IPS-15b (cell line): ENCODE results near the gene RAD51B.

Experiments
- H3K27me3 ChIP-seq: one replicate; pipeline ENCODE4 v1.6.1; 2013; ENCODE audit warnings: low read length; ENCODE audit not compliant: control insufficient read depth, insufficient read depth
- H3K36me3 ChIP-seq: one replicate; pipeline ENCODE4 v1.6.1; 2013; ENCODE audit warnings: low read length; ENCODE audit not compliant: control insufficient read depth, insufficient read depth
- H3K4me1 ChIP-seq: one replicate; pipeline ENCODE4 v1.6.1; 2013; ENCODE audit warnings: mild to moderate bottlenecking, low read length; ENCODE audit not compliant: control insufficient read depth, insufficient read depth
- H3K4me3 ChIP-seq: one replicate; pipeline ENCODE4 v1.5.1; 2013; ENCODE audit warnings: low read depth, low read length
- H3K9ac ChIP-seq: one replicate; pipeline ENCODE4 v1.6.1; 2013; ENCODE audit warnings: low read depth, mild to moderate bottlenecking, low read length
- H3K9me3 ChIP-seq: one replicate; pipeline ENCODE4 v1.6.1; 2013; ENCODE audit warnings: mild to moderate bottlenecking, low read length; ENCODE audit not compliant: control insufficient read depth, insufficient read depth

RAD51B gene

GRCh38 chr14:68598089-68598488, 778.5 kb downstream of the RAD51B start:
- no peak overlapping the region for H3K4me3 ChIP-seq

GRCh38 chr14:68598621-68599447, 779.3 kb downstream of the RAD51B start:
- no peaks in the 10 kb centered on the region for H3K36me3 ChIP-seq
- no peak overlapping the region for H3K9ac ChIP-seq
- no peak overlapping the region for H3K4me3 ChIP-seq
- H3K4me1 ChIP-seq: peaks cover 4% of the 10 kb centered on the region
- no peaks in the 10 kb centered on the region for H3K9me3 ChIP-seq
- no peaks in the 10 kb centered on the region for H3K27me3 ChIP-seq

More at GRCh38 chr14:68598089-68598488, 778.5 kb downstream of the RAD51B start:
- Histone ChIP-seq H3K9ac (no peak overlapping the region), H3K9me3 (no peaks in the 10 kb centered on the region), H3K4me1 (peaks cover 9% of the 10 kb centered on the region), H3K27me3 (no peaks in the 10 kb centered on the region), H3K36me3 (no peaks in the 10 kb centered on the region)

GRCh38 chr14:68599896-68600610, 780.5 kb downstream of the RAD51B start:
- H3K4me1 ChIP-seq: no peaks in the 10 kb centered on the region
- no peaks in the 10 kb centered on the region for H3K27me3 ChIP-seq
- no peaks in the 10 kb centered on the region for H3K9me3 ChIP-seq
- H3K36me3 ChIP-seq: no peaks in the 10 kb centered on the region
- H3K9ac ChIP-seq: no peak overlapping the region
- no peak overlapping the region for H3K4me3 ChIP-seq

- Histone ChIP-seq H3K9me3 (no peaks in the 10 kb centered on the region), H3K36me3 (no peaks in the 10 kb centered on the region), H3K4me1 (peaks cover 3% of the 10 kb centered on the region), H3K9ac (no peak overlapping the region), H3K4me3 (no peak overlapping the region), H3K27me3 (no peaks in the 10 kb centered on the region)
These were observed 782.9 kb downstream of the RAD51B start for GRCh38 chr14:68602507-68602906.

GRCh38 chr14:68603533-68604360, 784.2 kb downstream of the RAD51B start:
- Histone ChIP-seq H3K4me3 (no peak overlapping the region), H3K4me1 (peaks cover 3% of the 10 kb centered on the region), H3K36me3 (no peaks in the 10 kb centered on the region), H3K9me3 (no peaks in the 10 kb centered on the region), H3K9ac (no peak overlapping the region), H3K27me3 (no peaks in the 10 kb centered on the region)

GRCh38 chr14:68604361-68604730, 784.8 kb downstream of the RAD51B start:
- no peaks in the 10 kb centered on the region for H3K36me3 ChIP-seq
- H3K9me3 ChIP-seq: no peaks in the 10 kb centered on the region
- no peak overlapping the region for H3K4me3 ChIP-seq
- no peaks in the 10 kb centered on the region for H3K27me3 ChIP-seq
- H3K4me1 ChIP-seq: peaks cover 3% of the 10 kb centered on the region
- no peak overlapping the region for H3K9ac ChIP-seq

GRCh38 chr14:68604822-68605221, 785.2 kb downstream of the RAD51B start:
- Histone ChIP-seq H3K4me1 (peaks cover 3% of the 10 kb centered on the region), H3K27me3 (no peaks in the 10 kb centered on the region)

GRCh38 chr14:68606176-68606575, 786.6 kb downstream of the RAD51B start:
- Histone ChIP-seq H3K36me3 (no peaks in the 10 kb centered on the region), H3K9ac (no peak overlapping the region), H3K9me3 (no peaks in the 10 kb centered on the region), H3K27me3 (no peaks in the 10 kb centered on the region), H3K4me3 (no peak overlapping the region), H3K4me1 (peaks cover 3% of the 10 kb centered on the region)

More at GRCh38 chr14:68604822-68605221, 785.2 kb downstream of the RAD51B start:
- Histone ChIP-seq H3K9me3 (no peaks in the 10 kb centered on the region), H3K4me3 (no peak overlapping the region), H3K9ac (no peak overlapping the region), H3K36me3 (no peaks in the 10 kb centered on the region)

- H3K4me3 ChIP-seq: no peak overlapping the region
- no peak overlapping the region for H3K9ac ChIP-seq
- no peaks in the 10 kb centered on the region for H3K9me3 ChIP-seq
- no peaks in the 10 kb centered on the region for H3K36me3 ChIP-seq
- peaks cover 3% of the 10 kb centered on the region for H3K4me1 ChIP-seq
- H3K27me3 ChIP-seq: no peaks in the 10 kb centered on the region
These were observed 787.1 kb downstream of the RAD51B start for GRCh38 chr14:68606644-68607043.

- peaks cover 3% of the 10 kb centered on the region for H3K4me1 ChIP-seq
- H3K4me3 ChIP-seq: no peak overlapping the region
- H3K9me3 ChIP-seq: no peaks in the 10 kb centered on the region
- H3K9ac ChIP-seq: no peak overlapping the region
- no peaks in the 10 kb centered on the region for H3K36me3 ChIP-seq
- H3K27me3 ChIP-seq: no peaks in the 10 kb centered on the region
These were observed 787.7 kb downstream of the RAD51B start for GRCh38 chr14:68607081-68607866.
